Fibroblast of skin of scalp (primary cell): ENCODE results near the gene ERGIC1.

ENCODE experiments used
- DNase-seq: peaks from one replicate; pipeline ENCODE4 v3.0.0-alpha.2; 2013

ERGIC1 gene

GRCh38 chr5:172902497-172903472 lies 68.7 kb downstream of the ERGIC1 start:
- peak; percentile 98 for DNase-seq

GRCh38 chr5:172903790-172904189 lies 69.7 kb downstream of the ERGIC1 start:
- DNase-seq: peak; percentile 97

GRCh38 chr5:172904312-172904642 lies 70.2 kb downstream of the ERGIC1 start:
- no peak for DNase-seq

GRCh38 chr5:172904643-172905345 lies 70.7 kb downstream of the ERGIC1 start:
- DNase-seq: peak; percentile 77

- no peak for DNase-seq
Observed at GRCh38 chr5:172905346-172906140, 71.5 kb downstream of the ERGIC1 start.

GRCh38 chr5:172906436-172906835 lies 72.4 kb downstream of the ERGIC1 start:
- peak; percentile 83 for DNase-seq

GRCh38 chr5:172906888-172907287 lies 72.8 kb downstream of the ERGIC1 start:
- DNase-seq: no peak

- DNase-seq: no peak
Observed at GRCh38 chr5:172907657-172908056, 73.6 kb downstream of the ERGIC1 start.

- no peak for DNase-seq
Observed at GRCh38 chr5:172908662-172909061, 74.6 kb downstream of the ERGIC1 start.

GRCh38 chr5:172909931-172910502 lies 76.0 kb downstream of the ERGIC1 start:
- peak; percentile 65 for DNase-seq

- DNase-seq: peak; percentile 72
Observed at GRCh38 chr5:172910828-172911627, 77.0 kb downstream of the ERGIC1 start.

- no peak for DNase-seq
Observed at GRCh38 chr5:172911628-172911880, 77.5 kb downstream of the ERGIC1 start.

GRCh38 chr5:172911976-172912375 lies 77.9 kb downstream of the ERGIC1 start:
- DNase-seq: no peak

GRCh38 chr5:172913117-172913850 lies 79.2 kb downstream of the ERGIC1 start:
- no peak for DNase-seq

- DNase-seq: no peak
Observed at GRCh38 chr5:172915514-172915913, 81.5 kb downstream of the ERGIC1 start.

GRCh38 chr5:172918421-172919371 lies 84.6 kb downstream of the ERGIC1 start:
- DNase-seq: no peak

- no peak for DNase-seq
Observed at GRCh38 chr5:172919525-172920446, 85.7 kb downstream of the ERGIC1 start.

GRCh38 chr5:172920447-172920849 lies 86.4 kb downstream of the ERGIC1 start:
- DNase-seq: peak; percentile 91

- DNase-seq: no peak
Observed at GRCh38 chr5:172920995-172921394, 86.9 kb downstream of the ERGIC1 start.
